Measurements from ENCODE around the gene NBDY. TPM values are rescaled to one million over a fixed set of nuclear protein-coding genes. Genes with fewer than 3 reads are reported as not detected.

NBDY gene
- total and polyA plus RNA-seq, 2 of the 4 experiments (the other 2 are of a cell fraction): 3.2 to 61.5 TPM

GRCh38 chrX:56798339-56798711 lies 69.3 kb downstream of the NBDY start:
- ChIA-PET POLR2A (ENCODE audit: unreplicated experiment) (no interaction called here), CTCF (no interaction called here)
- Histone ChIP-seq H2AK5ac (ENCODE audit: low read depth, low read length) (no peak overlapping the region), H2BK20ac (ENCODE audit: low read depth, low read length) (no peak overlapping the region), H2AFZ (replicated peaks; ENCODE audit: low read length, poor library complexity) (no peak overlapping the region), H3K27me3 (ENCODE audit: control insufficient read depth, insufficient read depth, low read length) (peaks cover 3% of the 10 kb centered on the region; the same call in 1 of the 2 replicates), H2BK5ac (ENCODE audit: low read depth, low read length, poor library complexity, severe bottlenecking) (no peak overlapping the region), H3K9me3 (ENCODE audit: control insufficient read depth, insufficient read depth, low read length) (no peaks in the 10 kb centered on the region), H3K18ac (ENCODE audit: low read depth, low read length) (no peak overlapping the region), H3K23ac (ENCODE audit: low read depth, low read length) (no peak overlapping the region), H4K8ac (ENCODE audit: low read depth in 2 of 2, low read length in 2 of 2) (no peak overlapping the region), H2AK9ac (replicated peaks; ENCODE audit: low read depth, low read length, poor library complexity) (no peak overlapping the region), H3K36me3 (ENCODE audit: control insufficient read depth, insufficient read depth, low read length) (no peaks in the 10 kb centered on the region), H3K4me2 (ENCODE audit: low read depth, low read length) (no peak overlapping the region), H2BK15ac (ENCODE audit: low read depth, low read length) (no peak overlapping the region), H3K4ac (ENCODE audit: low read depth, low read length) (no peak overlapping the region), H3K4me1 (ENCODE audit: control insufficient read depth, insufficient read depth, low read length) (no peaks in the 10 kb centered on the region), H4K5ac (ENCODE audit: low read depth, low read length) (no peak overlapping the region), H3K9me1 (ENCODE audit: insufficient read depth, low read length) (no peaks in the 10 kb centered on the region), H4K20me1 (ENCODE audit: insufficient read depth, low read length) (no peaks in the 10 kb centered on the region), H2BK120ac (ENCODE audit: low read depth, low read length) (no peak overlapping the region), H3K9ac (ENCODE audit: low read depth, low read length) (no peak overlapping the region), H4K91ac (ENCODE audit: insufficient read depth, low read depth, low read length) (no peak overlapping the region), H3K27ac (ENCODE audit: insufficient read depth, low read length) (no peak overlapping the region), H3K14ac (replicated peaks; ENCODE audit: low read depth, low read length) (no peak overlapping the region), H3K4me3 (ENCODE audit: insufficient read depth, low read depth, low read length) (no peak overlapping the region), H3K79me1 (ENCODE audit: low read depth in 1 of 2, low read length in 2 of 2) (peaks cover 0 to 2% of the 10 kb centered on the region in 2 experiments; a peak in 1 of 4 replicates), H3K56ac (ENCODE audit: extremely low read depth, insufficient read depth, low read length) (no peak overlapping the region)
- in situ Hi-C loops (cut with MboI; ENCODE audit: low sequenced_read_pairs) (no loop called here), intact Hi-C loops (cut with micrococcal nuclease) (no loop called here), dilution Hi-C loops (cut with HindIII; ENCODE audit: low sequenced_read_pairs, unreplicated experiment) (no loop called here)
- no peak for DNase-seq
- BruUV-seq (replicated peaks): no TSS peak
- ATAC-seq (ENCODE audit: low read depth): no peak
- TF ChIP-seq RAD21 (IDR thresholded peaks at IDR 0.05; ENCODE audit: low read length) (no peak), SMC3 (IDR thresholded peaks at IDR 0.05; ENCODE audit: low read depth, low read length) (no peak), CTCF (conservative IDR thresholded peaks at IDR 0.05; ENCODE audit: low read depth, low read length) (no peak), USF2 (IDR thresholded peaks at IDR 0.05; ENCODE audit: low read depth, low read length) (no peak), RFX5 (IDR thresholded peaks at IDR 0.05; ENCODE audit: low read depth, low read length) (no peak), MAZ (IDR thresholded peaks at IDR 0.05; ENCODE audit: borderline replicate concordance, low read depth, low read length) (no peak), FOS (IDR thresholded peaks at IDR 0.05; ENCODE audit: low read depth, low read length) (no peak), POLR2A (IDR thresholded peaks at IDR 0.05; ENCODE audit: low read depth, low read length) (no peak), NFE2L2 (IDR thresholded peaks at IDR 0.05; ENCODE audit: low read depth, low read length) (no peak), MAFK (IDR thresholded peaks at IDR 0.05; ENCODE audit: low read depth, low read length) (no peak), CEBPB (IDR thresholded peaks at IDR 0.05; ENCODE audit: low read depth, low read length) (no peak), BHLHE40 (IDR thresholded peaks at IDR 0.05; ENCODE audit: low read depth, low read length) (no peak), RCOR1 (IDR thresholded peaks at IDR 0.05; ENCODE audit: insufficient replicate concordance, low read length) (no peak)
- TF ChIP-seq, protein P1, sequence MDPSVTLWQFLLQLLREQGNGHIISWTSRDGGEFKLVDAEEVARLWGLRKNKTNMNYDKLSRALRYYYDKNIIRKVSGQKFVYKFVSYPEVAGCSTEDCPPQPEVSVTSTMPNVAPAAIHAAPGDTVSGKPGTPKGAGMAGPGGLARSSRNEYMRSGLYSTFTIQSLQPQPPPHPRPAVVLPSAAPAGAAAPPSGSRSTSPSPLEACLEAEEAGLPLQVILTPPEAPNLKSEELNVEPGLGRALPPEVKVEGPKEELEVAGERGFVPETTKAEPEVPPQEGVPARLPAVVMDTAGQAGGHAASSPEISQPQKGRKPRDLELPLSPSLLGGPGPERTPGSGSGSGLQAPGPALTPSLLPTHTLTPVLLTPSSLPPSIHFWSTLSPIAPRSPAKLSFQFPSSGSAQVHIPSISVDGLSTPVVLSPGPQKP (IDR thresholded peaks at IDR 0.05; ENCODE audit: borderline replicate concordance, low read depth, low read length): no peak
- 39% methylated on average over 2 of the region's 5 CpGs; no CpG with 5 or more reads in 1 of the 2 experiments for WGBS, 2 experiments (ENCODE audit: extremely low coverage in 2 of 2, insufficient read length in 1 of 2)

All from IMR-90 (cell line).